Measurements from ENCODE around the gene CALML6. TPM values are rescaled to one million over a fixed set of nuclear protein-coding genes. Genes with fewer than 3 reads are reported as not detected.

The CALML6 gene
- total and polyA plus RNA-seq, 2 of the 8 experiments (the other 6 are each of a cell fraction or from before 2014, with no cell fraction given): 0.54 to 1.3 TPM

GRCh38 chr1:1962752-1963151 lies 47.7 kb downstream of the CALML6 start:
- H3K56ac ChIP-seq (replicated peaks; ENCODE audit: insufficient read length, low read depth, low read length): no peak overlapping the region
- FAIRE-seq (no peak), DNase-seq (ENCODE audit: low read depth in 1 of 2, low spot score in 2 of 2) (no peak)
- H2BK15ac ChIP-seq (ENCODE audit: low read length): no peak overlapping the region
- no peak for TF ChIP-seq POU5F1 (IDR thresholded peaks at IDR 0.05; ENCODE audit: low read depth, low read length)
- no peak for TF ChIP-seq MAX (IDR thresholded peaks at IDR 0.05)
- TF ChIP-seq RBBP5 (IDR thresholded peaks at IDR 0.05; ENCODE audit: borderline replicate concordance, low read depth, low read length): no peak
- TF ChIP-seq SAP30 (IDR thresholded peaks at IDR 0.05; ENCODE audit: insufficient read depth, insufficient replicate concordance, low read length): no peak
- no peaks in the 10 kb centered on the region for H3K79me1 ChIP-seq (ENCODE audit: low read depth, low read length)
- no peaks in the 10 kb centered on the region for H3K9me3 ChIP-seq (ENCODE audit: insufficient read depth in 2 of 2, low read depth in 1 of 2, low read length in 1 of 2)
- ChIA-PET POLR2A (ENCODE audit: partially characterized antibody) (interaction anchor here (1.3 kb wide), 1 partner anchor 86 kb away, joined by 3 read pairs; no protein-coding TSS in a partner anchor), CTCF (ENCODE audit: partially characterized antibody) (interaction anchor here (3.6 to 15.6 kb wide), 2 partner anchors 21 to 81 kb away, joined by 27 to 249 read pairs; no protein-coding TSS in a partner anchor)
- no peak overlapping the region for H4K5ac ChIP-seq (ENCODE audit: insufficient read length, low read depth, low read length)
- no peaks in the 10 kb centered on the region for H3K79me2 ChIP-seq (ENCODE audit: control insufficient read depth in 1 of 2, insufficient read depth in 2 of 2, low read length in 2 of 2)
- H4K20me1 ChIP-seq (replicated peaks in 1 of 2; ENCODE audit: control insufficient read depth in 1 of 2, insufficient read depth in 2 of 2, low read length in 2 of 2): peaks cover 0 to 3% of the 10 kb centered on the region in 2 experiments
- no peak overlapping the region for H3K4me3 ChIP-seq (ENCODE audit: extremely low read depth in 1 of 4, insufficient read depth in 2 of 4, low read depth in 3 of 4, low read length in 4 of 4)
- no peak overlapping the region for H3K4ac ChIP-seq (replicated peaks; ENCODE audit: insufficient read length, low read depth, low read length)
- no peak overlapping the region for H4K91ac ChIP-seq (replicated peaks; ENCODE audit: insufficient read length, low read length)
- H2BK5ac ChIP-seq (ENCODE audit: low read depth, low read length): no peak overlapping the region
- no peak overlapping the region for H2AK5ac ChIP-seq (ENCODE audit: low read depth, low read length)
- no peak overlapping the region for H2AFZ ChIP-seq (ENCODE audit: low read length)
- no peak overlapping the region for H3K14ac ChIP-seq (ENCODE audit: insufficient read length)
- H3K23me2 ChIP-seq (ENCODE audit: low read depth, low read length): no peaks in the 10 kb centered on the region; the same call in 1 of the 2 replicates
- H3K27me3 ChIP-seq (replicated peaks in 1 of 4; ENCODE audit: control insufficient read depth in 3 of 4, extremely low read depth in 1 of 4, insufficient read depth in 3 of 4, low read length in 3 of 4): no peaks in the 10 kb centered on the region; a peak in 1 of 7 replicates
- H3K4me2 ChIP-seq (ENCODE audit: insufficient read depth in 1 of 2, low read depth in 2 of 2, low read length in 2 of 2): no peak overlapping the region
- 79% methylated on average over 2 of the region's 2 CpGs; no CpG with 5 or more reads in 1 of the 2 experiments for WGBS, 2 experiments (ENCODE audit: extremely low coverage in 1 of 2, insufficient coverage in 1 of 2, insufficient read length in 1 of 2, insufficient replicate concordance in 2 of 2, low coverage in 1 of 2, low lambda C conversion rate in 2 of 2, missing lambda C conversion rate in 1 of 2)
- no peaks in the 10 kb centered on the region for H3K36me3 ChIP-seq (ENCODE audit: control insufficient read depth in 2 of 4, insufficient read depth in 4 of 4, low read length in 3 of 4)
- H2BK12ac ChIP-seq (ENCODE audit: low read depth, low read length): no peak overlapping the region
- H2BK120ac ChIP-seq (replicated peaks; ENCODE audit: low read depth, low read length): no peak overlapping the region
- no peak overlapping the region for H4K8ac ChIP-seq (ENCODE audit: extremely low read depth, insufficient read depth, low read length)
- no peak overlapping the region for H3K27ac ChIP-seq (ENCODE audit: low read depth, low read length)
- no peak overlapping the region for H3K18ac ChIP-seq (ENCODE audit: extremely low read depth, low read length)
- H3K4me1 ChIP-seq (replicated peaks in 1 of 4; ENCODE audit: control insufficient read depth in 3 of 4, insufficient read depth in 4 of 4, low read length in 3 of 4): peaks cover 0 to 12% (median 10%) of the 10 kb centered on the region in 4 experiments; a peak in 6 of 7 replicates
- no peak overlapping the region for H3K23ac ChIP-seq (ENCODE audit: insufficient read length)
- no peak overlapping the region for H2BK20ac ChIP-seq (ENCODE audit: low read length)
- no peak overlapping the region for H3K9ac ChIP-seq (replicated peaks in 1 of 4; ENCODE audit: extremely low read depth in 1 of 4, low read depth in 3 of 4, low read length in 3 of 4)
